Adrenal gland (tissue), 5 donors: ENCODE results near the gene REEP3.

Experiments
- POLR2A ChIP-seq, 2 donors: fragments of 450-650 bp; IDR thresholded peaks; one replicate each; pipeline ENCODE4 v1.6.1; 2017; ENCODE audit warnings: antibody characterized with exemption in 2 of 2, mild to moderate bottlenecking in 2 of 2, moderate library complexity in 1 of 2
- TF ChIP-seq, protein P1 (sequence below), 6 experiments: fragments of 450-650 bp in 4 of 6; fragments of 200-600 bp in 2 of 6; sonication (generic) in 1 of 6; IDR thresholded peaks; 1 replicate in 5 of 6; 2 replicates in 1 of 6; pipeline versions ENCODE4 v1.5.1 to v1.8.0; 2016 to 2021; ENCODE audit warnings: antibody characterized with exemption in 6 of 6, mild to moderate bottlenecking in 2 of 6, moderate library complexity in 1 of 6
- donor health status: DM: no; HTN: no; CAD: no.

DNA sequence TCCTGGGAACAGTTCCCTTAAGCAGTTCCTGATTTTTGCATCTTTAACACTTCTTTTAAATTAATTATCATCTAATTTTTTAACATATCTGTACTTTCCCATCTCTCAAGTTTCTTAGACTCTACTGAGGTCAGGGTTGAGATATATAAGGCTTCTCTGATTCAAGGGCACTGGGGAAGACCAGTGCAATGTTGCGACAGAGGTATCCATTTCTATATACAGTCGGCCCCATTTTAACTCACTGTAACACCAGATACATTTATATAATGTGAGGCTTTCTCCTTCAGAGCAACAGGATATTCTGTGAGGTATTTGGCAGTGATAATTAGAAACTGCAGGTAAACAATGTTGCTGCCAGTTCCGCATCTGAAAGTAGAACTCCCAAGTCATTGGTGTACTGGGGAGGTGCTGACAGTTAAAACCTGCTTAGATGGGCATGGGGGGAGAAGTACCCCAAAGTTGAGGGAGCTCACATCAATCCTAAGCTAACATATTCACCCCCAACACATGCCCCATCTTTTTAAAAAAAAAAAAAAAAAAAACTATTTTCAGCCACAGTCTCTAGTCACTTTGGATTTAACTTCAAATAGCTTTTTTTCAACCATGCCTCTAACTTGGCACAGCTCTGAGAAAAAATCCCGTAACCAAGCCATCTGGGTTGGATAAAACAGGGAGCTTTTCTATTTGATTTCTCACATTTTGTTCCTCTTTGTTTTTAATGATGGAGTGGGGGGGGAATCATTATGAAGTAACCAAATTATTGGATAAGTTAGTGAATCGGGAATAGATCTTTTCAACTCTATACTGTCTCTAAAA, 62.9 kb downstream of the REEP3 start:
- no peak for TF ChIP-seq POLR2A (IDR thresholded peaks at IDR 0.05)
- TF ChIP-seq, protein P1, sequence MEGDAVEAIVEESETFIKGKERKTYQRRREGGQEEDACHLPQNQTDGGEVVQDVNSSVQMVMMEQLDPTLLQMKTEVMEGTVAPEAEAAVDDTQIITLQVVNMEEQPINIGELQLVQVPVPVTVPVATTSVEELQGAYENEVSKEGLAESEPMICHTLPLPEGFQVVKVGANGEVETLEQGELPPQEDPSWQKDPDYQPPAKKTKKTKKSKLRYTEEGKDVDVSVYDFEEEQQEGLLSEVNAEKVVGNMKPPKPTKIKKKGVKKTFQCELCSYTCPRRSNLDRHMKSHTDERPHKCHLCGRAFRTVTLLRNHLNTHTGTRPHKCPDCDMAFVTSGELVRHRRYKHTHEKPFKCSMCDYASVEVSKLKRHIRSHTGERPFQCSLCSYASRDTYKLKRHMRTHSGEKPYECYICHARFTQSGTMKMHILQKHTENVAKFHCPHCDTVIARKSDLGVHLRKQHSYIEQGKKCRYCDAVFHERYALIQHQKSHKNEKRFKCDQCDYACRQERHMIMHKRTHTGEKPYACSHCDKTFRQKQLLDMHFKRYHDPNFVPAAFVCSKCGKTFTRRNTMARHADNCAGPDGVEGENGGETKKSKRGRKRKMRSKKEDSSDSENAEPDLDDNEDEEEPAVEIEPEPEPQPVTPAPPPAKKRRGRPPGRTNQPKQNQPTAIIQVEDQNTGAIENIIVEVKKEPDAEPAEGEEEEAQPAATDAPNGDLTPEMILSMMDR (IDR thresholded peaks at IDR 0.05) = no peak
